ENCODE results near the gene KCNC3.

DNA sequence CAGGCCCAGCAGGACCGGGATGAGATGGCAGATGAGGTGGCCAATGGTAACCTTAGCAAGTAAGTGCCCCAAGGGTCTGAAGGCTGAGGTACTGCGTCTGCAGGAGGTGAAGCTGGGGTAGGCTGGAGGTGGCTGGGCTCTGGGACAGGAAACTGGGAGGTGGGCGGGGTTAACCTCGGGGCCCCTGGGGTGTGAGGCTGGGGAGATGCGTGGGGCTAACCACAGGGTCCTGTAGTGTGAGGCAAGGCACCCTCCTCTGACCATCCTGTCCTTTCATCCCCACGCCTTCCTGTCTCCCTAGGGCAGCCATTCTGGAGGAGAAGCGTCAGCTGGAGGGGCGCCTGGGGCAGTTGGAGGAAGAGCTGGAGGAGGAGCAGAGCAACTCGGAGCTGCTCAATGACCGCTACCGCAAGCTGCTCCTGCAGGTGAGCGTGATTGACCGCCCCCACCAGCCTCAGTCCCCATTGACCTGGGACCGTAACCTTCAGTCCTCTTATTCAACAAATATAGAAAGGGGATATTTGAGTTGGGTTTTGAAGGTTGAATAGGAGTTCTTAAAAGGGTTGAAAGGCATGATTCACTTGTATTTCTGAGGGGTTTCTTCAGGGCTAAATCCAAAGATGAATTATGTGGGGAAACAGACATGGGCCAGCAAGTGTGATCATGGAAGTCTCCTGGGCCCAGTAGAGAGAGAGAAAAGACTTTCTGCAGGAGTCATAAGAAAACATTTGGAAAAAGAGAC lies 35.7 kb downstream of the KCNC3 start:
- TF ChIP-seq CTCF (IDR thresholded peaks at IDR 0.05) (no peak), POLR2A (IDR thresholded peaks at IDR 0.05; ENCODE audit: low read depth) (no peak)
